GM23338 (cell line): ENCODE results near the gene PKM. TPM values are rescaled to one million over a fixed set of nuclear protein-coding genes. Genes with fewer than 3 reads are reported as not detected.

Source experiments
- ATAC-seq: fragments of 200-7000 bp; cut with Tn5 transposase; 3 replicates; pipeline ENCODE4 v1.9.1; 2020
- DNase-seq: peaks from one replicate; pipeline ENCODE4 v3.0.0-alpha.2; 2015; ENCODE audit warnings: low spot score
- H2AFZ ChIP-seq: fragments of 200-600 bp; sonication (generic); 2 replicates; pipeline ENCODE4 v1.8.0; 2016; ENCODE audit warnings: antibody characterized with exemption, mild to moderate bottlenecking, moderate library complexity
- H3F3A ChIP-seq: fragments of 200-600 bp; sonication (generic); replicated peaks from 2 replicates; pipeline ENCODE4 v1.8.0; 2017; ENCODE audit warnings: antibody characterized with exemption, mixed run types, low read depth
- H3K27ac ChIP-seq: fragments of 200-600 bp; sonication (generic); 2 replicates; pipeline ENCODE4 v1.6.1; 2016; ENCODE audit warnings: low read depth
- H3K27me3 ChIP-seq: fragments of 200-600 bp; sonication (generic); 2 replicates; pipeline ENCODE4 v1.8.0; 2016; ENCODE audit warnings: mild to moderate bottlenecking, mixed run types, moderate library complexity; ENCODE audit not compliant: insufficient read depth
- H3K36me3 ChIP-seq: fragments of 200-600 bp; sonication (generic); 2 replicates; pipeline ENCODE4 v1.8.0; 2016; ENCODE audit warnings: mild to moderate bottlenecking; ENCODE audit not compliant: insufficient read depth
- H3K4me1 ChIP-seq: fragments of 200-600 bp; sonication (generic); 2 replicates; pipeline ENCODE4 v1.8.0; 2016; ENCODE audit warnings: mild to moderate bottlenecking, moderate library complexity; ENCODE audit not compliant: insufficient read depth
- H3K4me2 ChIP-seq: fragments of 200-600 bp; sonication (generic); 2 replicates; pipeline ENCODE4 v1.7.1; 2017; ENCODE audit warnings: mixed run types
- H3K4me3 ChIP-seq: fragments of 200-600 bp; sonication (generic); 2 replicates; pipeline ENCODE4 v1.6.1; 2016; ENCODE audit warnings: mixed run types
- H3K79me2 ChIP-seq: fragments of 200-600 bp; sonication (generic); replicated peaks from 2 replicates; pipeline ENCODE4 v1.8.0; 2017; ENCODE audit warnings: mild to moderate bottlenecking; ENCODE audit not compliant: insufficient read depth
- H3K9me2 ChIP-seq: fragments of 200-600 bp; sonication (generic); 2 replicates; pipeline ENCODE4 v1.8.0; 2017; ENCODE audit not compliant: insufficient read depth
- H4K20me1 ChIP-seq: fragments of 200-600 bp; sonication (generic); replicated peaks from 2 replicates; pipeline ENCODE4 v1.8.0; 2017; ENCODE audit warnings: mild to moderate bottlenecking; ENCODE audit not compliant: insufficient read depth
- H3K27ac Mint-ChIP-seq: 2 replicates; pipeline ENCODE4 v1.8.0; 2020; ENCODE audit warnings: inconsistent platforms, mild to moderate bottlenecking, moderate library complexity, mixed read lengths
- H3K27me3 Mint-ChIP-seq: 3 replicates; pipeline ENCODE4 v1.8.0; 2022; ENCODE audit warnings: low read depth, mild to moderate bottlenecking, moderate library complexity, mixed read lengths, inconsistent platforms; ENCODE audit not compliant: insufficient read depth, poor library complexity
- H3K36me3 Mint-ChIP-seq: 3 replicates; pipeline ENCODE4 v1.8.0; 2021; ENCODE audit warnings: low read depth, mild to moderate bottlenecking, inconsistent platforms, moderate library complexity, mixed read lengths
- H3K4me1 Mint-ChIP-seq: 3 replicates; pipeline ENCODE4 v1.8.0; 2020; ENCODE audit warnings: mild to moderate bottlenecking, inconsistent platforms, mixed read lengths
- H3K4me3 Mint-ChIP-seq: 3 replicates; pipeline ENCODE4 v1.8.0; 2021; ENCODE audit warnings: moderate library complexity, mild to moderate bottlenecking, inconsistent platforms, mixed read lengths
- H3K9me3 Mint-ChIP-seq: 3 replicates; pipeline ENCODE4 v1.8.0; 2020; ENCODE audit warnings: moderate library complexity, mild to moderate bottlenecking, inconsistent platforms, mixed read lengths
- CREB1 ChIP-seq: fragments of 250-450 bp; sonication (Bioruptor Pico); IDR thresholded peaks from 2 replicates; pipeline ENCODE4 v1.5.0; 2020; ENCODE audit warnings: low read depth, mild to moderate bottlenecking, moderate library complexity
- EZH2 ChIP-seq: fragments of 200-600 bp; sonication (generic); IDR thresholded peaks from one replicate; pipeline ENCODE4 v1.8.0; 2017; ENCODE audit warnings: antibody characterized with exemption, mild to moderate bottlenecking, low read depth; ENCODE audit not compliant: unreplicated experiment
- EZH2phosphoT487 ChIP-seq: fragments of 200-600 bp; sonication (generic); IDR thresholded peaks from one replicate; pipeline ENCODE4 v1.8.1; 2018; ENCODE audit warnings: antibody characterized with exemption; ENCODE audit not compliant: unreplicated experiment
- JUNB ChIP-seq: IDR thresholded peaks from one replicate; pipeline ENCODE4 v1.6.1; 2016; ENCODE audit warnings: antibody characterized with exemption; ENCODE audit not compliant: unreplicated experiment
- NANOG ChIP-seq: IDR thresholded peaks from 2 replicates; pipeline ENCODE4 v1.6.1; 2016; ENCODE audit warnings: antibody characterized with exemption, borderline replicate concordance
- POLR2AphosphoS5 ChIP-seq: IDR thresholded peaks from 2 replicates; pipeline ENCODE4 v1.6.1; 2016; ENCODE audit warnings: antibody characterized with exemption, low read depth
- STAT1 ChIP-seq: IDR thresholded peaks from one replicate; pipeline ENCODE4 v1.6.1; 2016; ENCODE audit warnings: antibody characterized with exemption; ENCODE audit not compliant: unreplicated experiment
- ZNF114 ChIP-seq: fragments of 250-450 bp; sonication (Bioruptor Pico); IDR thresholded peaks from 2 replicates; pipeline ENCODE4 v1.5.0; 2020; ENCODE audit warnings: mild to moderate bottlenecking, moderate library complexity
- ZNF331 ChIP-seq: fragments of 250-450 bp; sonication (Bioruptor Pico); IDR thresholded peaks from 2 replicates; pipeline ENCODE4 v1.5.0; 2020; ENCODE audit warnings: low read depth, mild to moderate bottlenecking, moderate library complexity
- polyA plus RNA-seq: library from polyadenylated mRNA; unstranded; fragments of >200 nt; fragmentation: Nextera tagmentation; extraction: Ambion mirVana; gene quantifications from 2 replicates; pipeline ENCODE4 v1.2.1, GENCODE V29; 2016
- total RNA-seq: library from RNA; depleted of rRNA; stranded (reverse); fragments of >200 nt; shearing (Covaris generic); gene quantifications from 2 replicates; pipeline ENCODE4 v1.2.3, GENCODE V29; 2014
- TF ChIP-seq, protein P1 (sequence below), 2 experiments: fragments of 200-600 bp in 1 of 2; sonication (generic) in 1 of 2; conservative IDR thresholded peaks; 2 replicates each; pipeline versions ENCODE4 v1.5.1 to v1.6.1; 2016 to 2017; ENCODE audit warnings: antibody characterized with exemption in 2 of 2, low read depth in 2 of 2, mild to moderate bottlenecking in 2 of 2, moderate library complexity in 1 of 2
- TF ChIP-seq, protein P2 (sequence below): fragments of 250-450 bp; sonication (Bioruptor Pico); IDR thresholded peaks from 2 replicates; pipeline ENCODE4 v1.5.0; 2020; ENCODE audit warnings: mild to moderate bottlenecking, moderate library complexity
- TF ChIP-seq, protein P3 (sequence below): IDR thresholded peaks from one replicate; pipeline ENCODE4 v1.6.1; 2018; ENCODE audit warnings: antibody characterized with exemption; ENCODE audit not compliant: unreplicated experiment
- TF ChIP-seq, protein P4 (sequence below): IDR thresholded peaks from 2 replicates; pipeline ENCODE4 v1.6.1; 2016; ENCODE audit warnings: antibody characterized with exemption

PKM gene
- total and polyA plus RNA-seq, 2 experiments from 2014 or later: 432 to 1,137 TPM

DNA sequence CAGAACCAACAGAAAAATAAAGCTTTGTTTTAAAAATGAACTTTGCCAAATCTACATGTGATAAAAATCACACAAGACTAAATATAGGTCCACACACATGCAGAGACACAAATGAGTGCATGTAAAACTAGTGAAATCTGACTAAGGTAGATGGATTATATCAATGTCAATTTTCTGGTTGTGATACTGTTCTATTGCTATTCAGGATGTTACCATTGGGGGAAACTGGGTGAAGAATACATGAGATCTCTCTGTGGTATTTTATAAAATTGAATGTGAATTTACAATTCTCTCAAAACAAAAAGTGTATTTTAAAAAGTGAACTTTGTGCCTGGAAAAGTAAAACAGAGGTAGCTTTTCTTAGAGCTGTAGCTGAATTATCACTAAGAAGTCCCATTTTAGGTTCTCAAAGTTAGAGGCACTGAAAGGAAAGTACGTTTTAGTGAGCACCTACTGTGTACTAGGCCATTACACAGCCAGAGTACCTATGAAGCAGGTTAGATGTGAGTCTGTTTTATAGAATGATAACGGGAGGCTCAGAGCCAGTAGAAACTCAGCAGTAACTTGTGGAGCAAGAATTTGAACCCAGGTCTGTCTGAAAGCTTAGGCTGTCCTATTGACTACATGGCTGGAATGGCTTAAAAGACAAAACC lies 41.6 kb downstream of the PKM start:
- ATAC-seq (no peak), DNase-seq (no peak)
- peaks cover 4% of the 10 kb centered on the region; the same call in 1 of the 2 replicates for H3F3A ChIP-seq
- Mint-ChIP-seq H3K27ac (no peak overlapping the region), H3K4me3 (no peak overlapping the region), H3K27me3 (peaks cover 13% of the 10 kb centered on the region), H3K36me3 (no peaks in the 10 kb centered on the region), H3K4me1 (peaks cover 15% of the 10 kb centered on the region), H3K9me3 (no peaks in the 10 kb centered on the region; the same call in 2 of the 3 replicates)
- no peaks in the 10 kb centered on the region for H4K20me1 ChIP-seq
- no peak overlapping the region for H3K27ac ChIP-seq
- TF ChIP-seq ZNF331 (CRISPR knock-in tag): no peak
- TF ChIP-seq EZH2phosphoT487: no peak
- TF ChIP-seq CREB1: no peak
- TF ChIP-seq EZH2: no peak
- TF ChIP-seq NANOG: no peak
- no peak for TF ChIP-seq ZNF114 (CRISPR knock-in tag)
- no peak for TF ChIP-seq POLR2AphosphoS5
- TF ChIP-seq, protein P1, sequence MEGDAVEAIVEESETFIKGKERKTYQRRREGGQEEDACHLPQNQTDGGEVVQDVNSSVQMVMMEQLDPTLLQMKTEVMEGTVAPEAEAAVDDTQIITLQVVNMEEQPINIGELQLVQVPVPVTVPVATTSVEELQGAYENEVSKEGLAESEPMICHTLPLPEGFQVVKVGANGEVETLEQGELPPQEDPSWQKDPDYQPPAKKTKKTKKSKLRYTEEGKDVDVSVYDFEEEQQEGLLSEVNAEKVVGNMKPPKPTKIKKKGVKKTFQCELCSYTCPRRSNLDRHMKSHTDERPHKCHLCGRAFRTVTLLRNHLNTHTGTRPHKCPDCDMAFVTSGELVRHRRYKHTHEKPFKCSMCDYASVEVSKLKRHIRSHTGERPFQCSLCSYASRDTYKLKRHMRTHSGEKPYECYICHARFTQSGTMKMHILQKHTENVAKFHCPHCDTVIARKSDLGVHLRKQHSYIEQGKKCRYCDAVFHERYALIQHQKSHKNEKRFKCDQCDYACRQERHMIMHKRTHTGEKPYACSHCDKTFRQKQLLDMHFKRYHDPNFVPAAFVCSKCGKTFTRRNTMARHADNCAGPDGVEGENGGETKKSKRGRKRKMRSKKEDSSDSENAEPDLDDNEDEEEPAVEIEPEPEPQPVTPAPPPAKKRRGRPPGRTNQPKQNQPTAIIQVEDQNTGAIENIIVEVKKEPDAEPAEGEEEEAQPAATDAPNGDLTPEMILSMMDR (conservative IDR thresholded peaks at IDR 0.05; ENCODE audit: low read depth in 2 of 2): no peak
- TF ChIP-seq, protein P2, sequence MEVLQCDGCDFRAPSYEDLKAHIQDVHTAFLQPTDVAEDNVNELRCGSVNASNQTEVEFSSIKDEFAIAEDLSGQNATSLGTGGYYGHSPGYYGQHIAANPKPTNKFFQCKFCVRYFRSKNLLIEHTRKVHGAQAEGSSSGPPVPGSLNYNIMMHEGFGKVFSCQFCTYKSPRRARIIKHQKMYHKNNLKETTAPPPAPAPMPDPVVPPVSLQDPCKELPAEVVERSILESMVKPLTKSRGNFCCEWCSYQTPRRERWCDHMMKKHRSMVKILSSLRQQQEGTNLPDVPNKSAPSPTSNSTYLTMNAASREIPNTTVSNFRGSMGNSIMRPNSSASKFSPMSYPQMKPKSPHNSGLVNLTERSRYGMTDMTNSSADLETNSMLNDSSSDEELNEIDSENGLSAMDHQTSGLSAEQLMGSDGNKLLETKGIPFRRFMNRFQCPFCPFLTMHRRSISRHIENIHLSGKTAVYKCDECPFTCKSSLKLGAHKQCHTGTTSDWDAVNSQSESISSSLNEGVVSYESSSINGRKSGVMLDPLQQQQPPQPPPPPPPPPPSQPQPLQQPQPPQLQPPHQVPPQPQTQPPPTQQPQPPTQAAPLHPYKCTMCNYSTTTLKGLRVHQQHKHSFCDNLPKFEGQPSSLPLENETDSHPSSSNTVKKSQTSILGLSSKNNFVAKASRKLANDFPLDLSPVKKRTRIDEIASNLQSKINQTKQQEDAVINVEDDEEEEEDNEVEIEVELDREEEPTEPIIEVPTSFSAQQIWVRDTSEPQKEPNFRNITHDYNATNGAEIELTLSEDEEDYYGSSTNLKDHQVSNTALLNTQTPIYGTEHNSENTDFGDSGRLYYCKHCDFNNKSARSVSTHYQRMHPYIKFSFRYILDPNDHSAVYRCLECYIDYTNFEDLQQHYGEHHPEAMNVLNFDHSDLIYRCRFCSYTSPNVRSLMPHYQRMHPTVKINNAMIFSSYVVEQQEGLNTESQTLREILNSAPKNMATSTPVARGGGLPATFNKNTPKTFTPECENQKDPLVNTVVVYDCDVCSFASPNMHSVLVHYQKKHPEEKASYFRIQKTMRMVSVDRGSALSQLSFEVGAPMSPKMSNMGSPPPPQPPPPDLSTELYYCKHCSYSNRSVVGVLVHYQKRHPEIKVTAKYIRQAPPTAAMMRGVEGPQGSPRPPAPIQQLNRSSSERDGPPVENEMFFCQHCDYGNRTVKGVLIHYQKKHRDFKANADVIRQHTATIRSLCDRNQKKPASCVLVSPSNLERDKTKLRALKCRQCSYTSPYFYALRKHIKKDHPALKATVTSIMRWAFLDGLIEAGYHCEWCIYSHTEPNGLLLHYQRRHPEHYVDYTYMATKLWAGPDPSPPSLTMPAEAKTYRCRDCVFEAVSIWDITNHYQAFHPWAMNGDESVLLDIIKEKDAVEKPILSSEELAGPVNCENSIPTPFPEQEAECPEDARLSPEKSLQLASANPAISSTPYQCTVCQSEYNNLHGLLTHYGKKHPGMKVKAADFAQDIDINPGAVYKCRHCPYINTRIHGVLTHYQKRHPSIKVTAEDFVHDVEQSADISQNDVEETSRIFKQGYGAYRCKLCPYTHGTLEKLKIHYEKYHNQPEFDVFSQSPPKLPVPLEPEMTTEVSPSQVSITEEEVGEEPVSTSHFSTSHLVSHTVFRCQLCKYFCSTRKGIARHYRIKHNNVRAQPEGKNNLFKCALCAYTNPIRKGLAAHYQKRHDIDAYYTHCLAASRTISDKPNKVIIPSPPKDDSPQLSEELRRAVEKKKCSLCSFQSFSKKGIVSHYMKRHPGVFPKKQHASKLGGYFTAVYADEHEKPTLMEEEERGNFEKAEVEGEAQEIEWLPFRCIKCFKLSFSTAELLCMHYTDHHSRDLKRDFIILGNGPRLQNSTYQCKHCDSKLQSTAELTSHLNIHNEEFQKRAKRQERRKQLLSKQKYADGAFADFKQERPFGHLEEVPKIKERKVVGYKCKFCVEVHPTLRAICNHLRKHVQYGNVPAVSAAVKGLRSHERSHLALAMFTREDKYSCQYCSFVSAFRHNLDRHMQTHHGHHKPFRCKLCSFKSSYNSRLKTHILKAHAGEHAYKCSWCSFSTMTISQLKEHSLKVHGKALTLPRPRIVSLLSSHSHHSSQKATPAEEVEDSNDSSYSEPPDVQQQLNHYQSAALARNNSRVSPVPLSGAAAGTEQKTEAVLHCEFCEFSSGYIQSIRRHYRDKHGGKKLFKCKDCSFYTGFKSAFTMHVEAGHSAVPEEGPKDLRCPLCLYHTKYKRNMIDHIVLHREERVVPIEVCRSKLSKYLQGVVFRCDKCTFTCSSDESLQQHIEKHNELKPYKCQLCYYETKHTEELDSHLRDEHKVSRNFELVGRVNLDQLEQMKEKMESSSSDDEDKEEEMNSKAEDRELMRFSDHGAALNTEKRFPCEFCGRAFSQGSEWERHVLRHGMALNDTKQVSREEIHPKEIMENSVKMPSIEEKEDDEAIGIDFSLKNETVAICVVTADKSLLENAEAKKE (CRISPR knock-in tag): no peak
- no peak for TF ChIP-seq JUNB
- TF ChIP-seq, protein P3, sequence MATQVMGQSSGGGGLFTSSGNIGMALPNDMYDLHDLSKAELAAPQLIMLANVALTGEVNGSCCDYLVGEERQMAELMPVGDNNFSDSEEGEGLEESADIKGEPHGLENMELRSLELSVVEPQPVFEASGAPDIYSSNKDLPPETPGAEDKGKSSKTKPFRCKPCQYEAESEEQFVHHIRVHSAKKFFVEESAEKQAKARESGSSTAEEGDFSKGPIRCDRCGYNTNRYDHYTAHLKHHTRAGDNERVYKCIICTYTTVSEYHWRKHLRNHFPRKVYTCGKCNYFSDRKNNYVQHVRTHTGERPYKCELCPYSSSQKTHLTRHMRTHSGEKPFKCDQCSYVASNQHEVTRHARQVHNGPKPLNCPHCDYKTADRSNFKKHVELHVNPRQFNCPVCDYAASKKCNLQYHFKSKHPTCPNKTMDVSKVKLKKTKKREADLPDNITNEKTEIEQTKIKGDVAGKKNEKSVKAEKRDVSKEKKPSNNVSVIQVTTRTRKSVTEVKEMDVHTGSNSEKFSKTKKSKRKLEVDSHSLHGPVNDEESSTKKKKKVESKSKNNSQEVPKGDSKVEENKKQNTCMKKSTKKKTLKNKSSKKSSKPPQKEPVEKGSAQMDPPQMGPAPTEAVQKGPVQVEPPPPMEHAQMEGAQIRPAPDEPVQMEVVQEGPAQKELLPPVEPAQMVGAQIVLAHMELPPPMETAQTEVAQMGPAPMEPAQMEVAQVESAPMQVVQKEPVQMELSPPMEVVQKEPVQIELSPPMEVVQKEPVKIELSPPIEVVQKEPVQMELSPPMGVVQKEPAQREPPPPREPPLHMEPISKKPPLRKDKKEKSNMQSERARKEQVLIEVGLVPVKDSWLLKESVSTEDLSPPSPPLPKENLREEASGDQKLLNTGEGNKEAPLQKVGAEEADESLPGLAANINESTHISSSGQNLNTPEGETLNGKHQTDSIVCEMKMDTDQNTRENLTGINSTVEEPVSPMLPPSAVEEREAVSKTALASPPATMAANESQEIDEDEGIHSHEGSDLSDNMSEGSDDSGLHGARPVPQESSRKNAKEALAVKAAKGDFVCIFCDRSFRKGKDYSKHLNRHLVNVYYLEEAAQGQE: no peak
- TF ChIP-seq, protein P4, sequence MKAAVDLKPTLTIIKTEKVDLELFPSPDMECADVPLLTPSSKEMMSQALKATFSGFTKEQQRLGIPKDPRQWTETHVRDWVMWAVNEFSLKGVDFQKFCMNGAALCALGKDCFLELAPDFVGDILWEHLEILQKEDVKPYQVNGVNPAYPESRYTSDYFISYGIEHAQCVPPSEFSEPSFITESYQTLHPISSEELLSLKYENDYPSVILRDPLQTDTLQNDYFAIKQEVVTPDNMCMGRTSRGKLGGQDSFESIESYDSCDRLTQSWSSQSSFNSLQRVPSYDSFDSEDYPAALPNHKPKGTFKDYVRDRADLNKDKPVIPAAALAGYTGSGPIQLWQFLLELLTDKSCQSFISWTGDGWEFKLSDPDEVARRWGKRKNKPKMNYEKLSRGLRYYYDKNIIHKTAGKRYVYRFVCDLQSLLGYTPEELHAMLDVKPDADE: no peak
- TF ChIP-seq STAT1: no peak
- H3K27me3 ChIP-seq: peaks cover 6% of the 10 kb centered on the region; the same call in 1 of the 2 replicates
- H3K4me1 ChIP-seq: peaks cover 10% of the 10 kb centered on the region
- no peaks in the 10 kb centered on the region for H3K79me2 ChIP-seq
- H3K9me2 ChIP-seq: no peaks in the 10 kb centered on the region
- no peaks in the 10 kb centered on the region for H3K36me3 ChIP-seq
- H3K4me2 ChIP-seq: no peak overlapping the region
- H2AFZ ChIP-seq: no peak overlapping the region
- H3K4me3 ChIP-seq: no peak overlapping the region
